Measurements from ENCODE around the gene PCCA. TPM values are rescaled to one million over a fixed set of nuclear protein-coding genes. Genes with fewer than 3 reads are reported as not detected.

The PCCA gene
- total and polyA plus RNA-seq, 8 donors, result 26.8 to 48.9 (median 37.6) TPM

GRCh38 chr13:100461309-100462030 is 372.6 kb downstream of the PCCA start:
- Histone ChIP-seq H3K4me3 (no peak overlapping the region), H3K27me3 (no peaks in the 10 kb centered on the region), H3K36me3 (no peaks in the 10 kb centered on the region), H3K9me3 (peaks cover 0 to 6% of the 10 kb centered on the region in 2 donors), H3K4me1 (no peaks in the 10 kb centered on the region), H3K27ac (no peak overlapping the region)
- intact Hi-C loops (cut with DNase I), result no loop called here
- no peak for TF ChIP-seq CTCF (IDR thresholded peaks at IDR 0.05)
- ATAC-seq, result no peak
- DNase-seq, result no peak

GRCh38 chr13:100464006-100464405 is 375.1 kb downstream of the PCCA start:
- no peak for DNase-seq
- TF ChIP-seq CTCF (IDR thresholded peaks at IDR 0.05), result no peak

GRCh38 chr13:100465558-100465957 is 376.7 kb downstream of the PCCA start:
- ATAC-seq (no peak), DNase-seq (no peak)
- H3K4me3 ChIP-seq, result no peak overlapping the region
- H3K4me1 ChIP-seq, result no peaks in the 10 kb centered on the region
- no peaks in the 10 kb centered on the region for H3K36me3 ChIP-seq
- no peaks in the 10 kb centered on the region for H3K27me3 ChIP-seq
- TF ChIP-seq CTCF (IDR thresholded peaks at IDR 0.05), result no peak
- intact Hi-C loops (cut with DNase I), result no loop called here
- H3K27ac ChIP-seq, result no peak overlapping the region
- H3K9me3 ChIP-seq, result no peaks in the 10 kb centered on the region

More at GRCh38 chr13:100464006-100464405, 375.1 kb downstream of the PCCA start:
- no peaks in the 10 kb centered on the region for H3K36me3 ChIP-seq
- H3K4me3 ChIP-seq, result no peak overlapping the region
- intact Hi-C loops (cut with DNase I), result no loop called here
- no peaks in the 10 kb centered on the region for H3K27me3 ChIP-seq
- peaks cover 0 to 6% of the 10 kb centered on the region in 2 donors for H3K9me3 ChIP-seq
- ATAC-seq, result no peak
- H3K4me1 ChIP-seq, result no peaks in the 10 kb centered on the region
- H3K27ac ChIP-seq, result no peak overlapping the region

GRCh38 chr13:100470866-100471505 is 382.1 kb downstream of the PCCA start:
- DNase-seq, result no peak
- Histone ChIP-seq H3K27me3 (no peaks in the 10 kb centered on the region), H3K4me1 (no peaks in the 10 kb centered on the region), H3K9me3 (no peaks in the 10 kb centered on the region), H3K27ac (no peak overlapping the region), H3K4me3 (no peak overlapping the region), H3K36me3 (no peaks in the 10 kb centered on the region)
- no peak for TF ChIP-seq CTCF (IDR thresholded peaks at IDR 0.05)
- ATAC-seq, result no peak
- intact Hi-C loops (cut with DNase I), result no loop called here

GRCh38 chr13:100473087-100473486 is 384.2 kb downstream of the PCCA start:
- TF ChIP-seq CTCF (IDR thresholded peaks at IDR 0.05), result no peak
- no peak for ATAC-seq
- no peak overlapping the region for H3K27ac ChIP-seq
- intact Hi-C loops (cut with DNase I), result no loop called here
- H3K27me3 ChIP-seq, result no peaks in the 10 kb centered on the region
- no peaks in the 10 kb centered on the region for H3K36me3 ChIP-seq
- H3K4me1 ChIP-seq, result no peaks in the 10 kb centered on the region
- no peak overlapping the region for H3K4me3 ChIP-seq
- no peaks in the 10 kb centered on the region for H3K9me3 ChIP-seq
- DNase-seq, result no peak
